Vagina (tissue), 2 donors: Measurements from ENCODE around the gene ADAMTS2.

Experiments used
- CTCF ChIP-seq, 3 experiments: fragments of 450-650 bp in 2 of 3; fragments of 200-600 bp in 1 of 3; sonication (generic) in 1 of 3; IDR thresholded peaks; one replicate each; pipeline ENCODE4 v1.5.1; 2017 to 2019; ENCODE audit warnings: antibody characterized with exemption in 3 of 3, mild to moderate bottlenecking in 2 of 3, moderate library complexity in 2 of 3
- POLR2AphosphoS5 ChIP-seq, 2 donors: sonication (generic); formaldehyde crosslinking; IDR thresholded peaks; one replicate each; pipeline ENCODE4 v1.9.0; 2017; ENCODE audit warnings: antibody characterized with exemption in 2 of 2, mild to moderate bottlenecking in 2 of 2, low read depth in 1 of 2; ENCODE audit not compliant: insufficient read depth in 1 of 2

DNA sequence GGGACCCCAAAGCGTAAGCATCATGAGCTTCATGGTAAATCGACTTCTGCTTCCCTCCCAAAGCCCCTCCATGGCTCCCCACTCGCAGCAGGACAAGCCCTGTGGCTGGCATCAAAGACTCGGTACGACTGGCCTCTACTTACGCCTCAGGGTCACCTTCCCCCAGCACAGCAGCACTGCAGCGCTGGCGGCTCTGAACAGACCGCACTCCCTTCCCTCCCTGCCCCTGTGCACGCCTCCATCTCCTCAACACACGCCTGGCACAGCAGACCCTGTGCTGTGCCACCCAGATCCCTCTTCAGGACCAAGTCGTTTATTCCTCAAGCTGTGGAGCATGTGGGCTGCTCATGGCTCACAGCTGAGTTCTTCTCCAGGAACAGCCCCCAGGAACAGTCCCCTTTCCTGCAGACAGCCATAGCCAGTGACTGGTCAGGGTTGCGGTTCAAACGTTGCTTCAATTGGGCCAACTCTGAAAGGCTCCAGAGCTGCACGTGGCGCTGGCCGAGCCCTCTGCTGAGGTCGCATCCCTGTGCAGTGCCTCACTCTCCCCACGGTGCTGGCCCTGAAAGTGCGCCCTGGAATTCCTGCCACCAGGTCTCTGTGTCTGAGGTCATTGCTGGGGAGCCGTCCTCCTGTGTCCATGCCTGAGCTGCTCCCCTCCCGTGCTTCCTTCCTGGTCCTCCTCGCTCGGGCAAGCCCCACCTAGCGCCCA, 197.1 kb downstream of the ADAMTS2 start:
- TF ChIP-seq POLR2AphosphoS5 (IDR thresholded peaks at IDR 0.05; ENCODE audit: insufficient read depth in 1 of 2, low read depth in 1 of 2), result no peak
- TF ChIP-seq CTCF (IDR thresholded peaks at IDR 0.05), result no peak
